GM10847 (cell line): ENCODE data around the gene RASGRF2.

Source experiments
- POLR2A ChIP-seq: IDR thresholded peaks from 2 replicates; pipeline ENCODE4 v1.6.1; 2011; ENCODE audit not compliant: insufficient read length; ENCODE audit errors: extremely low read depth

RASGRF2 gene

DNA sequence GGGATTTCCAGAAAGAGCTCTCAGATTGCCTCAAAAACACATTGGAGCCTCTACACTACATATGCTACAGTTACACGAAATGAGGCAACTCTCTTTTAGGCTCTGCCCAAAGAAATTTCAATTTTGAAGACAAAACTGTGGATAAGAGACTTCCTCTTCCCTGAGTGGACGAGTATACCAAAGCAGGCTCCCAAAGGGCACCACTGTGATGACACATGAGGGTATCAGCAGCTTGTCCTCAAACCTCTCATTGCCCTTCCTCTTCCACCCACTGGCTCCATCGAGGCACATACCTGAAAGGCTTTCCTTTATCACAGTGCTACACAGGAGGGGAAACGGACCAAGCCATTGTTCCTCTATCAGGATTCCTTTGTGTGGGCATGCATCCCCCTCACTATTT lies 284.3 kb downstream of the RASGRF2 start:
- TF ChIP-seq POLR2A, result no peak

DNA sequence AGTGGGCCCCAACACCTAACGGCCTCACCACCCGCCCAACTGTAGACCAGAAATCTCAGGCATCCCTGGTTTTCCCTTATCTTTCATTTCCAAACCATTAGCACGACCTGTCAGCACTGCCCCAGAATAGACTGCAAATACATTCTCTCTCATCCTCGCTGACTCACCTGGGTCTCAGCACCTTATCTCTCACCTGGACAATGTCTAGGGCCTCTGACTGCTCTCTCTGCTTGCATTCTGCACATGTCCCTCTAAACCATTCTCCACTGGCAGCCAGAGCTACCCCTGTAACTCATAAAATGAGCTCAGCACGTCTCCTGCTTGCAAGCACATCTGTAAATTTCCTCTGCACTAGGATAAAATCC lies 285.7 kb downstream of the RASGRF2 start:
- TF ChIP-seq POLR2A, result no peak

DNA sequence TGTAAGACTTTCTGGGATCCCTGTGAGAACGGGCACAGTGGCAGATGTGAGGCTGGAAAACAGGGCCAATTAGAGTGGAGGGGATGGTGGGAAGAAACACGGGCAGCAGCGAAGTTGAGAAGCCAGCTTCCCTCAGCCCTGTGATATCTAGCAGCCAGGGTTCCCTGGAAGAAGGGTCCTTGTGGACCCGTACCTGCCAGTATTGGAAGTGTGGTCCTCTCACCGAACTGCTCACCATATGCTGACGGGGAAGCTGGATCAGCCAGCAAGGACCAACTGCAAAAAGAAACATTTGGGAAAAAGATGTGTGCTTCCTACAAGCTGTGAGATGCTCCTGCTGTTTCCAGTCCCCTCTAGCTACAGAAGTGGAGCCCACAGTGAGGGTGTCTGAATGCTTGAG lies 286.5 kb downstream of the RASGRF2 start:
- no peak for TF ChIP-seq POLR2A

DNA sequence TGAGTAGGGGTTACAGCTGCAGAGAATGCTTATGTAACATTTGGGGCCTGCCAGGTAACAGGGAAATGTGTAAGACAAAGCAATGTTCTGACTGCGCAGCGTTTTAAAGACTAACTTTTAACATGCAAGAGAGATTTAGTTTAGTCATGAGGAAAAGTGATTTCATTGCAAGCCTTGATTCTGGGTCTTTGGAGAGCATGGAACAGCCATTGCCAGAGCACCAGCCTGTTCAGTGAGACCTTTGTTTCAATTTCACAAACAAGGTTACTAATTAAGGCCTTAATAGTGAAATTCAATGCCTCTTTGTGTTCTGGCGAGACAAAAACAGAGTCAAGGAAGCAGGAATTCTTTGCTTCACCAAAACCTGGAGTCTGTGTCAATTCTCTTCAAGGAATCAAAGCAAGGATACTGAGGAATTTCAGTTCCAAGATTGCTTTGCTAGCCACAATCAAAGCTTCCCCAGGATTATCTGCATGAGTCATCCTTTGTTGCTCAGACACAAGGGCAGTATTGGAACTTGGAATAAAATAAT lies 287.3 kb downstream of the RASGRF2 start:
- no peak for TF ChIP-seq POLR2A

DNA sequence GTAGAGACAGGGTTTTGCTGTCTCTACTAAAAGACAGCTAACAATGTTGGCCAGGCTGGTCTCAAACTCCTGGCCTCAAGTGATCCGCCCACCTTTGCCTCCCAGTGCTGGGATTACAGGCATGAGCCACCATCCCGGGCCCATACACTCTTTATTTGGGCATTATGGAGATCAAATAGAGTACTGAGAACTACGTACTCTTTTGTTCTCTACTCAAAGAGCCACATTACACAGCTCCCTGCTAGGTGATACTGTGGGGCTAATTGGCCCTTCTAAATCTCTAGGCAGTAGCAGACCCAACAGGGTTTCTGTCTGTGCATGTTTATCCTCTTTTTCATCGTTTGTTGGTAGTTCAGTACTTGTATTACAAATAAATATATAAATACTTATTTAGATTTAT lies 289.1 kb downstream of the RASGRF2 start:
- TF ChIP-seq POLR2A, result no peak

DNA sequence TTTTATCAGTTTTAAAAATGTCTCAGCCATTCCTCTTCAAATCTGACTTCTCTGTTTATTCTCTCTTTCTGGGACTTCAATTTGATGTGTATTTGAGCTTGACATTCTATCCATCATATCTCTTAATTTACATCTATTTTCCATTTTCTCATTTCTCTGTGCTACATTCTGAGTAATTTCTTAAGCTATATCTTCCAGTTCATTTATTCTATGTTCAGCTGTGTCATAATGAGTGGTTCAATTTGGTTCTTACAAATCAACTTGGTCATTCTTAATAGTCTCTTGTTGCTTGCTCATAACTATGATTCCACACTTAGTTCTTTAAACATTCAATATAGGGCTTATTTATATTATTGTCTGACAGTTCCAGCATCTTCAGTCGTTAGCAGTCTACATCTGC lies 289.8 kb downstream of the RASGRF2 start:
- no peak for TF ChIP-seq POLR2A

DNA sequence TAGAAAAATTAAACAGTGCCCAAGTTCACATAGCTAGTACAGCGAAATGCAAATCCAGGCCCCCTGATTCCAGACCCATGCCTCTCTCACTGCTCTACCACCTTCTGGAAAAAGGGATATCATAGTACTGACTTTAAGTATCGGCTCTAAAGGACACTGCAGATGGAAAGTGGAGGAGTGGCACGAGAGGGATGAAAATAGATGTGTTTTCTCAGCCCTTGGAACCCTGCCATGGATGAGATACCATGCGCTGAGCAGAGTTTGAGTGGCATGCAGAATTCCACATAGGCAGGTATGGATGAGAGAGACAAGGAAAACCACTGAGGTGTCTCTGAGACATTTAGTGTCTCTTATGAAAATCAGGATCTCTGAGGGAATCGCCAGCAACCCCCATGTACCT lies 291.8 kb downstream of the RASGRF2 start:
- no peak for TF ChIP-seq POLR2A

DNA sequence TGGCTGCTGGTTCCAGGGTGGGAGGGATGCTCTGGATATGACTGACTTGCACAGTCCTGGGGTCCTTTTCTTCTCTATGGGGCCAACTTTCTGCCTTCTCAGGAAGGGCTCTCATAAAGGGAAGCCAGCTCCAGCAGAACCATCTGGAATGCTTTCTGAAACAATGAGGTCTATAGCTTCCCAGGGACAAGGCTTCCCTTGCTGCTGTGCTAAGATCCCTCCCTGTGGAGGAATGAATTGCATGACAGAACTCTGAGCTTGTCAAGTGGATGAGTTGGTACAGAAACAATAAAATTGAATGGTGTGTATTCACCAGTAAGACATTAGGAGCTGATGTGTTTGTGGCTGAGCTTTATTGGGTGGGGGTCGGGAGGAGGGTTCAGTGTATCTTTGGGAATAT lies 292.7 kb downstream of the RASGRF2 start:
- no peak for TF ChIP-seq POLR2A

DNA sequence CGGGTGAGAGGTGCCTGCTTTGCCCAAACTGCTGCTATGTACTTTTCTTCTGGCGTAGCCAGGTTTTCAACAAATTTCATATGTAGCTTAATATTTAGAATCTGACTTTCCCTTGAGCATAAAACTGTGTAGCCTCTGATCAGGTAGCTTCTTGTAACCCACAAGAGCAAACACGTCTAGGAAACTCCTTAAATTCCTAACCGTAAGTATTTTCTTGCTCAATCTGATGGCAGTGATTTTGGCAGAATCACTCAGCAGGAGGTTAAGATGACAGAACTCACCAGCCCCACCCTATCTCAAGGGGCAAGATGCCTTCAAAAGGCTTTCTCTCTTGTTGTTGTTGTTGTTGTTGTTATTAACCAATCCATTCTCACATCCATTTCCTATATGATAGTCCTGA lies 293.7 kb downstream of the RASGRF2 start:
- no peak for TF ChIP-seq POLR2A

DNA sequence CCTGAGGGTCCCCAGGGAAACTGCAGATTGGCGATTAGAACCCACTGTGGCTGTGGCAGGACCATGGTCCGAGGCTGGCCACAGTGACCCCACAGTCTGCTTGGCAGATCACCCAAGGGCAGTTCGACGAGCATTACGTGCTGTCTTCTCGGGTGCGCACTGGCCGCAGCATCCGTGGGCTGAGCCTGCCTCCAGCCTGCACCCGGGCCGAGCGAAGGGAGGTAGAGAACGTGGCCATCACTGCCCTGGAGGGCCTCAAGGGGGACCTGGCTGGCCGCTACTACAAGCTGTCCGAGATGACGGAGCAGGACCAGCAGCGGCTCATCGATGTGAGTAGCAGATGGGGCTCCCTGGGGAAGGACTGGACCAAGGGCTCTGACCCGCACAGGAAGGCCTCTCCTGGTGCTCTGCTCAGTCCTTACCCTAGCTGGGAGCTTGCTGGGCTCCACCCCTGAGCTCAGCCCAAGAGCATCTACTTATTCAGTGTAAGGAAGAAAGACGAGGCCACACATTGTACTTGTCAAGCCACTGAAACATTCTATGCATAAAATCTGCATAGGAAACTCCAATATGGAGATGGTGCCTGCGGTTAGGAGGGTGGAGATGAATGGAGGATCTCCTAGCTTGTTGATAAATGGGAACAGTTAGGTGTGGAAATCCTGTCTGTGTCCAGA lies 294.9 kb downstream of the RASGRF2 start:
- no peak for TF ChIP-seq POLR2A

DNA sequence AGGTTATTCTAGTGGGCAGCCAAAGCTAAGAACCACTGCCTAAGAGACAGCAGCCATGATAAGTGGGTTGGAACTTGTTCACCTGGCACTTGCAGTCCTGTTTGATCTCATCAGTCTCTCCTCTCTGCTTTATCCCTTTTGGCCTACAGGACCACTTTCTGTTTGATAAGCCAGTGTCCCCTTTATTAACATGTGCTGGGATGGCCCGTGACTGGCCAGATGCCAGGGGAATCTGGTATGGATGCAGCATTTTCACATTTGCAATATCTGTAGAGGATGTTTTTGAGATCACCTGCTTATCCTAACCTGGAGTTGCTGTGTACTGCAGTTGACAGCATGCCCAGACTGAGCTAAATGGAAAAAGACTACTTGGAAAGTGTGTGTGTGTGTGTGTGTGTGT lies 296.6 kb downstream of the RASGRF2 start:
- TF ChIP-seq POLR2A, result no peak

DNA sequence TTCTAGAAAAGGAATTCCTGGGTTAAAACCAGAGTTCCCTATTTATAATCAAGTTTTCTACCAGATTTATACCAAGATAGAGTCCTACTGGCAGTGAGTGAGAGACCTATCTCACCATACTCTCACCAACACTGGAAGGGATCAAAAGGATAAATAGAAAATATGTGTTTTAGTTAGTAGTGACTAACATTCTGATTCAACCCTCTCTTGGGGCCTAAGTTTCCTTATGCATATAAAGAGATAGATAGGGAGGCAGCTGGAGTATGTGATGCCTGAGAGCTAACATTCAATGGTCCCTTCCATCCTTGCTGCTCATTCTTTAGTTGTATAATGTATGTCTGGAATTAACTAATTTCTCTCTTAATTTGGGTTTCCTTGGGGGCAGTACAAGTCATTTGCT lies 304.9 kb downstream of the RASGRF2 start:
- TF ChIP-seq POLR2A, result no peak

DNA sequence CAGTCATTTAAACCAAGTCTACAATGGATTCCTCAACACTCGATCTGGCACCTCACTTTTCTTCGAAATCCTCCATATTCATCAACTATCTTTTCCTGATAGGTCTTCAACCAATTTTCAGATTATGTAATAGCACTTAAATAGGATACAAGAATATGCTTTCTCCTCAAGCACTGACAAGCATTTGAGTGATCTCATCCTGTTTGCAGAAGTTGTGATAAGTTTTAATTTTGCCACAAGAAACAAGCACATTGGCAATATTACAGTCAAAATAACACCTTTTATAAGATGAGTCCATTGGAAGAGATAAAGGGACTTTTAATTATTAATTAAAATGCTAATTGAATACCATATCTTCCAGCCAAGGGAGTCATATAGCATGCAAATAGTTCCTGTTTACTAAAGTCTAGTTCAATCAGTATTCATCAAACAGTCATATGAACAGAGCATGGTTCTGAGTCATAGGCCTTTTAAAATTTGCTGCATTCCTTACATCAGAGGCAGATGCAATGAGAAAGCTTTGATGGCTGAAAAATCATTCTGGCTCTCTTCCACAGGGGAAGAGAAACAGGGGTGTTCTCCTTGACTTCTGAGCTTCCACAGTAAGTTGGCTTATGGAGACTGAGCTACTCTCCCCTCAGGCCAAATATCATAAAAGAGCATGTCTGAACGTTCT lies 308.5 kb downstream of the RASGRF2 start:
- TF ChIP-seq POLR2A, result no peak

DNA sequence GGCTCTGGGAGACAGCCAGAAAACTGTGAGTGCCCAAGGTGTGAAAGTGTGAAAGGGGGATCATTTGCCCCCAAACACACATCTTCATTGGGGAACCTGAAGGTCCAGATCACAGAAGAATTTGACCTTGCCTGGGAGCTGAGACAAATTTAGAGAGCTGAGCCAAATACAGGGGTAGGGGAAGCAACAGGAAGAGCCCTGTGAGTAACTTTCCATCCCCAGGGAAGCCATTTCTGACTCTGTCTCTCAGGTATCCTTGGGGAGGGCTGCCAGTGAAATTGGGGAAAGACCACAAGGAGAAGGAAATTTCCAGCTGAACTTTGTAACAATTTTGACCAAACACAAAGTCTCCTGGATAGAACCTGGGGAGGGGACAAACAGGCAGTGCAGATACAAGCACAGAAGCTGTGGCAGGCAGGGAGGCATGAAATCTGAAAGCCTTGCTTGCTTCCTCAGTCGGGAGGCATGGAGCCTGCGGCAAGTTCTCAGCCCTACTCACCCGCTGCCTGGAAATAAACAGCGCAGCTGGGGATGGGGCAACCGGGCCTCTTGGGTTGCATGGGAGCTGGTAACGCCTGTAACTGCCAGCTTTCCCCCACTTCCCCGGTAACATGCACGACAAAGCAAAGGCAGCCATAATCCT lies 309.7 kb downstream of the RASGRF2 start:
- no peak for TF ChIP-seq POLR2A
